ENCODE data around the gene RAD21L1.

- TF ChIP-seq CTCF (IDR thresholded peaks at IDR 0.05) (no peak), POLR2A (IDR thresholded peaks at IDR 0.05) (no peak)
Observed at GRCh38 chr20:1281279-1282057, 55.6 kb downstream of the RAD21L1 start.
